Nephron (organoid): Measurements from ENCODE around the gene SARNP.

Experiments
- H3K27ac Mint-ChIP-seq, 3 experiments: 2 replicates each; pipeline ENCODE4 v1.8.0; 2020; ENCODE audit warnings: mixed read lengths in 3 of 3, mild to moderate bottlenecking in 2 of 3, moderate library complexity in 1 of 3
- H3K27me3 Mint-ChIP-seq: 2 replicates; pipeline ENCODE4 v1.8.0; 2021; ENCODE audit warnings: low read depth, mild to moderate bottlenecking, moderate library complexity, mixed read lengths
- H3K36me3 Mint-ChIP-seq: 2 replicates; pipeline ENCODE4 v1.8.0; 2020; ENCODE audit warnings: low read depth, mixed read lengths
- H3K4me1 Mint-ChIP-seq: 2 replicates; pipeline ENCODE4 v1.8.0; 2020; ENCODE audit warnings: mixed read lengths
- H3K4me3 Mint-ChIP-seq, 3 experiments: 2 replicates each; pipeline ENCODE4 v1.8.0; 2020; ENCODE audit warnings: mild to moderate bottlenecking in 3 of 3, mixed read lengths in 3 of 3, moderate library complexity in 2 of 3
- H3K9me3 Mint-ChIP-seq: 2 replicates; pipeline ENCODE4 v1.8.0; 2020; ENCODE audit warnings: mixed read lengths
- CTCF ChIP-seq, 3 experiments: fragments of 200-600 bp; sonication (generic); IDR thresholded peaks; one replicate each; pipeline ENCODE4 v1.5.0; 2021; ENCODE audit warnings: antibody characterized with exemption in 3 of 3; ENCODE audit not compliant: unreplicated experiment in 3 of 3

SARNP gene

GRCh38 chr12:55746174-55746912 lies 71.2 kb downstream of the SARNP start:
- Mint-ChIP-seq H3K27me3 (no peaks in the 10 kb centered on the region), H3K27ac (peak overlapping the region; percentile 81 to 96 (median 88)), H3K36me3 (peaks cover 38% of the 10 kb centered on the region), H3K4me1 (peaks cover 55% of the 10 kb centered on the region), H3K9me3 (no peaks in the 10 kb centered on the region), H3K4me3 (peak overlapping the region; percentile 83 to 91 (median 83))
- TF ChIP-seq CTCF (IDR thresholded peaks at IDR 0.05; ENCODE audit: unreplicated experiment in 3 of 3) = no peak

GRCh38 chr12:55745361-55746173 lies 72.0 kb downstream of the SARNP start:
- Mint-ChIP-seq H3K4me1 (peaks cover 55% of the 10 kb centered on the region), H3K36me3 (peaks cover 30% of the 10 kb centered on the region)

GRCh38 chr12:55744340-55745030 lies 73.0 kb downstream of the SARNP start:
- TF ChIP-seq CTCF (IDR thresholded peaks at IDR 0.05; ENCODE audit: unreplicated experiment in 3 of 3) = no peak
- Mint-ChIP-seq H3K4me1 (peaks cover 55% of the 10 kb centered on the region), H3K4me3 (peak overlapping the region; percentile 88 to 91 (median 90)), H3K27ac (peak overlapping the region; percentile 81 to 96 (median 95)), H3K9me3 (no peaks in the 10 kb centered on the region), H3K27me3 (no peaks in the 10 kb centered on the region), H3K36me3 (peaks cover 22% of the 10 kb centered on the region)

More at GRCh38 chr12:55745361-55746173, 72.0 kb downstream of the SARNP start:
- TF ChIP-seq CTCF (IDR thresholded peaks at IDR 0.05; ENCODE audit: unreplicated experiment in 3 of 3) = no peak
- H3K4me3 Mint-ChIP-seq = peak overlapping the region; percentile 88 to 91 (median 90)
- peak overlapping the region; percentile 81 to 96 (median 95) for H3K27ac Mint-ChIP-seq
- H3K27me3 Mint-ChIP-seq = no peaks in the 10 kb centered on the region
- no peaks in the 10 kb centered on the region for H3K9me3 Mint-ChIP-seq

GRCh38 chr12:55743406-55744339 lies 73.9 kb downstream of the SARNP start:
- Mint-ChIP-seq H3K4me1 (peaks cover 51% of the 10 kb centered on the region), H3K27ac (peak overlapping the region; percentile 81 to 96 (median 95)), H3K36me3 (peaks cover 13% of the 10 kb centered on the region), H3K27me3 (no peaks in the 10 kb centered on the region), H3K9me3 (no peaks in the 10 kb centered on the region), H3K4me3 (peak overlapping the region; percentile 88 to 91 (median 90))
- TF ChIP-seq CTCF (IDR thresholded peaks at IDR 0.05; ENCODE audit: unreplicated experiment in 3 of 3) = no peak

GRCh38 chr12:55742719-55743405 lies 74.7 kb downstream of the SARNP start, which contains the start of gene GDF11:
Gene GDF11, plus strand, starts transcription at chr12:55743122. Its CDS starts 195 bp downstream, at chr12:55743317.
- TF ChIP-seq CTCF (IDR thresholded peaks at IDR 0.05; ENCODE audit: unreplicated experiment in 3 of 3) = no peak
- Mint-ChIP-seq H3K4me1 (peaks cover 55% of the 10 kb centered on the region), H3K4me3 (peak within 1 kb of the TSS; percentile 88 to 93 (median 91)), H3K9me3 (no peaks in the 10 kb centered on the region), H3K27ac (peak within 1 kb of the TSS; percentile 83 to 99 (median 96)), H3K27me3 (no peaks in the 10 kb centered on the region), H3K36me3 (peaks cover 7% of the 10 kb centered on the region)
